Esophagus muscularis mucosa (tissue), 4 donors: ENCODE results near the gene FOXP3. TPM values are rescaled to one million over a fixed set of nuclear protein-coding genes. Genes with fewer than 3 reads are reported as not detected.

Experiments used
- DNase-seq: peaks from one replicate; pipeline ENCODE4 v3.0.0-alpha.2; 2017; ENCODE audit errors: extremely low spot score
- H3K27ac ChIP-seq, 4 donors: fragments of 200-600 bp; sonication (generic); replicated peaks in 1 of 4; 1 replicate in 3 of 4; 2 replicates in 1 of 4; pipeline ENCODE4 v1.5.1; 2016 to 2019; ENCODE audit warnings: mild to moderate bottlenecking in 1 of 4
- H3K27me3 ChIP-seq, 4 donors: fragments of 200-600 bp; sonication (generic); one replicate each; pipeline versions ENCODE4 v1.5.1 to v1.6.0; 2016 to 2019
- H3K36me3 ChIP-seq, 4 donors: fragments of 200-600 bp; sonication (generic); one replicate each; pipeline ENCODE4 v1.5.1; 2016 to 2019
- H3K4me1 ChIP-seq, 4 donors: fragments of 200-600 bp; sonication (generic); one replicate each; pipeline ENCODE4 v1.5.1; 2016 to 2019
- H3K4me3 ChIP-seq, 4 donors: fragments of 200-600 bp; sonication (generic); 1 replicate in 2 of 4; 2 replicates in 2 of 4; pipeline ENCODE4 v1.5.1; 2016 to 2019; ENCODE audit warnings: mild to moderate bottlenecking in 4 of 4, moderate library complexity in 1 of 4
- H3K9me3 ChIP-seq, 4 donors: fragments of 200-600 bp; sonication (generic); 1 replicate in 3 of 4; 2 replicates in 1 of 4; pipeline ENCODE4 v1.5.1; 2016 to 2019
- CTCF ChIP-seq, 3 experiments: fragments of 200-600 bp in 2 of 3; fragments of 450-650 bp in 1 of 3; sonication (generic) in 2 of 3; IDR thresholded peaks; one replicate each; pipeline ENCODE4 v1.5.1; 2017 to 2019; ENCODE audit warnings: antibody characterized with exemption in 3 of 3, mild to moderate bottlenecking in 2 of 3, moderate library complexity in 1 of 3
- EP300 ChIP-seq: sonication (generic); formaldehyde crosslinking; IDR thresholded peaks from one replicate; pipeline ENCODE4 v1.6.1; 2017; ENCODE audit warnings: antibody characterized with exemption
- POLR2A ChIP-seq: fragments of 450-650 bp; IDR thresholded peaks from one replicate; pipeline ENCODE4 v1.6.1; 2017; ENCODE audit warnings: antibody characterized with exemption, moderate library complexity, mild to moderate bottlenecking, low read depth
- POLR2AphosphoS5 ChIP-seq, 2 donors: sonication (generic); formaldehyde crosslinking; IDR thresholded peaks; one replicate each; pipeline ENCODE4 v1.6.1; 2017; ENCODE audit warnings: antibody characterized with exemption in 2 of 2
- WGBS: methylation state at CpG from one replicate; pipeline ENCODE4 v1.1.5; 2018; 5-methylcytosine and 5-hydroxymethylcytosine counted together
- intact Hi-C: fragments of 100-400 bp; cut with DNase I; formaldehyde crosslinking; loops from one replicate; pipeline ENCODE4 v1.15.1; 2023
- total RNA-seq, 4 donors: library from RNA; depleted of rRNA; stranded (reverse); fragments of >200 nt; gene quantifications; one replicate each; pipeline versions ENCODE4 v1.1.0 to v1.2.1, GENCODE V29; 2016

Gene FOXP3
- total RNA-seq, 4 donors from 2014 or later: not detected

GRCh38 chrX:49271341-49271740, 6.8 kb upstream of the FOXP3 start:
- no peaks in the 10 kb centered on the region for H3K36me3 ChIP-seq
- peaks cover 8 to 50% (median 42%) of the 10 kb centered on the region in 4 donors for H3K4me1 ChIP-seq
- H3K27ac ChIP-seq: no peak overlapping the region
- WGBS: 88% methylated on average over 2 of the region's 2 CpGs
- intact Hi-C loops: no loop called here
- H3K9me3 ChIP-seq: no peaks in the 10 kb centered on the region
- no peak for DNase-seq
- TF ChIP-seq POLR2A (no peak), CTCF (IDR thresholded peaks at IDR 0.05) (no peak), POLR2AphosphoS5 (IDR thresholded peaks at IDR 0.05) (no peak), EP300 (no peak)
- no peaks in the 10 kb centered on the region for H3K27me3 ChIP-seq
- H3K4me3 ChIP-seq: peak overlapping the region in 2 of 4 donors; percentile 70 to 79

- Histone ChIP-seq H3K27me3 (no peaks in the 10 kb centered on the region), H3K4me1 (peaks cover 8 to 50% (median 42%) of the 10 kb centered on the region in 4 donors), H3K36me3 (no peaks in the 10 kb centered on the region), H3K4me3 (peak overlapping the region; percentile 70 to 85 (median 75)), H3K27ac (peak overlapping the region; percentile 88 to 93 (median 90)), H3K9me3 (no peaks in the 10 kb centered on the region)
- intact Hi-C loops: no loop called here
- no peak for DNase-seq
- TF ChIP-seq EP300: no peak
- TF ChIP-seq CTCF (IDR thresholded peaks at IDR 0.05): no peak
- TF ChIP-seq POLR2AphosphoS5 (IDR thresholded peaks at IDR 0.05): no peak
- no peak for TF ChIP-seq POLR2A
- WGBS: 71% methylated on average over 23 of the region's 66 CpGs
These were observed 5.9 kb upstream of the FOXP3 start for GRCh38 chrX:49270249-49270921.

- DNase-seq: no peak
These were observed 5.3 kb upstream of the FOXP3 start, which contains the start of gene PPP1R3F for GRCh38 chrX:49269767-49270248. PPP1R3F (plus strand) TSS chrX:49269793; CDS start chrX:49269870, 77 bp downstream.

GRCh38 chrX:49269010-49269766, 4.7 kb upstream of the FOXP3 start:
- H3K4me3 ChIP-seq: peak overlapping the region; percentile 70 to 85 (median 75)
- intact Hi-C loops: no loop called here
- H3K9me3 ChIP-seq: no peaks in the 10 kb centered on the region
- DNase-seq: peak; percentile 99
- H3K4me1 ChIP-seq: peaks cover 8 to 46% (median 42%) of the 10 kb centered on the region in 4 donors
- peak overlapping the region; percentile 88 to 93 (median 90) for H3K27ac ChIP-seq
- TF ChIP-seq POLR2A (no peak), POLR2AphosphoS5 (IDR thresholded peaks at IDR 0.05) (peak; percentile 76 to 84), CTCF (IDR thresholded peaks at IDR 0.05) (no peak), EP300 (no peak)
- WGBS: 46% methylated on average over 45 of the region's 45 CpGs
- no peaks in the 10 kb centered on the region for H3K27me3 ChIP-seq
- no peaks in the 10 kb centered on the region for H3K36me3 ChIP-seq

More at GRCh38 chrX:49269767-49270248, 5.3 kb upstream of the FOXP3 start, which contains the start of gene PPP1R3F:
- TF ChIP-seq CTCF (IDR thresholded peaks at IDR 0.05) (no peak), POLR2AphosphoS5 (IDR thresholded peaks at IDR 0.05) (peak; percentile 53 to 79), POLR2A (no peak)
- Histone ChIP-seq H3K4me1 (peaks cover 8 to 50% (median 42%) of the 10 kb centered on the region in 4 donors), H3K27ac (peak within 1 kb of the TSS; percentile 88 to 93 (median 90)), H3K36me3 (no peaks in the 10 kb centered on the region), H3K27me3 (no peaks in the 10 kb centered on the region), H3K9me3 (no peaks in the 10 kb centered on the region), H3K4me3 (peak within 1 kb of the TSS; percentile 70 to 85 (median 75))
- 37% methylated on average over 55 of the region's 70 CpGs for WGBS
- intact Hi-C loops: no loop called here
